ENCODE measurements around the gene DYNC2LI1.

DNA sequence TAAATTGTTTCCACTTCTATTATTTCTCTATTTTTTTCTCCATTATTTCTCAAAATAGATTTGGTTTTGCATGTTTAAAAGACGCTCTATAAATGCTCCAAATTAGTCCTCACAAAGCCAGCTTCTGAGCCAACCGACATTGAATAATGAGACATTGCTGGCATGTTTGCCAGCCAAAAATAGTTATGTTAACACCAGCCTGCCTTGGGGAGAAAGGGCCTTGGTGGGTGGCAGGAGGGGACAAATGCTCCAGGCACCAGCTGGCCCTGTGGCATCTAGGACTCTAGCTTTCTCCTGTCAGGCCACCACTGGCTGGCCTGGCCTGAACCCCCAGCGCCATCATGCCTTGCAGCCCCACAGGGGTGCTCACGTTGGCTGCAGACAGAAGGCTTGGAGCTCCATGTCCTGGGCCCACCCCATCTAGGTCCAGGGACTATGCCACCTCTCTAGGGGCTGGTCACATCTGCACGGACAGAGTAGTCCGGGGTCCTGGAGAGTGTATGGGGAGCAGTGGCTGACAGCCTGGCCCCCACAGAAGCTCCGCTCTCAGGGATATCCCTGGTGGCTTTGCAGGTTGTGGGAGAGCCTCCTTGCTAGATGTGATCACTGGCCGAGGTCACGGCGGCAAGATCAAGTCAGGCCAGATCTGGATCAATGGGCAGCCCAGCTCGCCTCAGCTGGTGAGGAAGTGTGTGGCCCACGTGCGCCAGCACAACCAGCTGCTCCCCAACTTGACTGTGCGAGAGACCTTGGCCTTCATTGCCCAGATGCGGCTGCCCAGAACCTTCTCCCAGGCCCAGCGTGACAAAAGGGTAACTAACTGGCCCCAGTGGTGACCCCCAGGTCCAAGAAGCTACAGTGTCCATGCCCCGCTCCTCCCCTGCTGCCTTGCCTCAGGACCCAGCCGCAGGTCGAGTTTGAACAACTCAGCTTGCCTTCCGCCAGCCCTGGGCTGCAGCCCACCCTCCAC lies 77.5 kb downstream of the DYNC2LI1 start:
- TF ChIP-seq, protein P1, sequence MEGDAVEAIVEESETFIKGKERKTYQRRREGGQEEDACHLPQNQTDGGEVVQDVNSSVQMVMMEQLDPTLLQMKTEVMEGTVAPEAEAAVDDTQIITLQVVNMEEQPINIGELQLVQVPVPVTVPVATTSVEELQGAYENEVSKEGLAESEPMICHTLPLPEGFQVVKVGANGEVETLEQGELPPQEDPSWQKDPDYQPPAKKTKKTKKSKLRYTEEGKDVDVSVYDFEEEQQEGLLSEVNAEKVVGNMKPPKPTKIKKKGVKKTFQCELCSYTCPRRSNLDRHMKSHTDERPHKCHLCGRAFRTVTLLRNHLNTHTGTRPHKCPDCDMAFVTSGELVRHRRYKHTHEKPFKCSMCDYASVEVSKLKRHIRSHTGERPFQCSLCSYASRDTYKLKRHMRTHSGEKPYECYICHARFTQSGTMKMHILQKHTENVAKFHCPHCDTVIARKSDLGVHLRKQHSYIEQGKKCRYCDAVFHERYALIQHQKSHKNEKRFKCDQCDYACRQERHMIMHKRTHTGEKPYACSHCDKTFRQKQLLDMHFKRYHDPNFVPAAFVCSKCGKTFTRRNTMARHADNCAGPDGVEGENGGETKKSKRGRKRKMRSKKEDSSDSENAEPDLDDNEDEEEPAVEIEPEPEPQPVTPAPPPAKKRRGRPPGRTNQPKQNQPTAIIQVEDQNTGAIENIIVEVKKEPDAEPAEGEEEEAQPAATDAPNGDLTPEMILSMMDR (IDR thresholded peaks at IDR 0.05): no peak
- TF ChIP-seq POLR2A (IDR thresholded peaks at IDR 0.05) (no peak), POLR2AphosphoS5 (IDR thresholded peaks at IDR 0.05) (no peak), EP300 (IDR thresholded peaks at IDR 0.05) (no peak)
